K562 (cell line): ENCODE measurements around the gene SMAD3. TPM values are rescaled to one million over a fixed set of nuclear protein-coding genes. Genes with fewer than 3 reads are reported as not detected.
A peak's percentile ranks its signal among the peaks of the same experiment; 100 is the strongest.

Experiments used
- ATAC-seq: fragments of 200-7000 bp; cut with Tn5 transposase; 3 replicates; pipeline ENCODE4 v1.9.1; 2020; ENCODE audit warnings: moderate library complexity
- BruUV-seq: library from RNA; stranded (reverse); fragments of 400-500 nt; replicated peaks from 2 replicates; lab custom pipeline; 2021; lab: Mats Ljungman, UMichigan
- CTCF ChIA-PET: fragments of 300-600 bp; formaldehyde crosslinking; extraction: SDS; loops from one replicate; lab custom pipeline; 2021; ENCODE audit warnings: low intra/inter-chr PET ratio; lab: Yijun Ruan, JAX
- POLR2A ChIA-PET: fragments of 300-600, 350-650 bp; sonication (Branson Sonifier 250); formaldehyde crosslinking; extraction: SDS; loops from one replicate; lab custom pipeline; 2021; ENCODE audit warnings: antibody characterized with exemption, inconsistent platforms; lab: Yijun Ruan, JAX
- DNase-seq, 4 experiments: peaks; one replicate each; pipeline versions ENCODE4 v3.0.0 to v3.0.0-alpha.2; 2011 to 2018; ENCODE audit warnings: low spot score in 3 of 4, mixed read lengths in 3 of 4; ENCODE audit errors: extremely low read depth in 1 of 4
- FAIRE-seq: peaks from 2 replicates; lab custom pipeline; 2011; peaks lifted over from hg19 to GRCh38; lab: Jason Lieb, UNC
- H2AFZ ChIP-seq: 2 replicates; pipeline ENCODE4 v1.6.0; 2011; ENCODE audit warnings: low read depth, low read length, control low read depth, inconsistent platforms
- H3K27ac ChIP-seq: fragments of 200-600 bp; 3 replicates; pipeline ENCODE4 v1.8.0; 2011; ENCODE audit warnings: low read depth, mild to moderate bottlenecking, control low read depth, inconsistent platforms, low read length, moderate library complexity, mixed read lengths; ENCODE audit errors: extremely low read depth
- H3K27me3 ChIP-seq, 2 experiments: fragments of 300-600 bp in 1 of 2; 2 replicates in 1 of 2; 3 replicates in 1 of 2; pipeline versions ENCODE4 v1.6.0 to v1.8.0; 2011; ENCODE audit warnings: inconsistent platforms in 2 of 2, low read length in 2 of 2, mild to moderate bottlenecking in 1 of 2, mixed read lengths in 1 of 2, moderate library complexity in 1 of 2; ENCODE audit not compliant: control insufficient read depth in 2 of 2, insufficient read depth in 2 of 2
- H3K36me3 ChIP-seq: fragments of 300-600 bp; 3 replicates; pipeline ENCODE4 v1.8.0; 2011; ENCODE audit warnings: mild to moderate bottlenecking, low read length, inconsistent platforms; ENCODE audit not compliant: control insufficient read depth, insufficient read depth
- H3K4me1 ChIP-seq, 2 experiments: fragments of 200-600 bp in 1 of 2; replicated peaks in 1 of 2; 2 replicates in 1 of 2; 3 replicates in 1 of 2; pipeline versions ENCODE4 v1.5.1 to v1.8.0; 2011; ENCODE audit warnings: inconsistent platforms in 2 of 2, low read length in 2 of 2, mild to moderate bottlenecking in 1 of 2, mixed read lengths in 1 of 2, moderate library complexity in 1 of 2; ENCODE audit not compliant: control insufficient read depth in 2 of 2, insufficient read depth in 2 of 2
- H3K4me2 ChIP-seq: 2 replicates; pipeline ENCODE4 v1.6.1; 2011; ENCODE audit warnings: low read length, control low read depth, inconsistent platforms, mixed read lengths; ENCODE audit not compliant: insufficient read depth
- H3K4me3 ChIP-seq: fragments of 200-600 bp; sonication (generic), shearing (Covaris generic); 2 replicates; pipeline ENCODE4 v1.5.1; 2016; ENCODE audit warnings: control low read depth, inconsistent platforms
- H3K79me2 ChIP-seq: fragments of 200-600 bp; 3 replicates; pipeline ENCODE4 v1.8.0; 2011; ENCODE audit warnings: low read length, inconsistent platforms; ENCODE audit not compliant: control insufficient read depth, insufficient read depth
- H3K9ac ChIP-seq, 2 experiments: 2 replicates each; pipeline versions ENCODE4 v1.6.0 to v1.6.1; 2011; ENCODE audit warnings: low read depth in 2 of 2, low read length in 2 of 2, control low read depth in 1 of 2, inconsistent platforms in 1 of 2, mild to moderate bottlenecking in 1 of 2, mixed read lengths in 1 of 2; ENCODE audit not compliant: insufficient read depth in 1 of 2
- H3K9me1 ChIP-seq: one replicate; pipeline ENCODE4 v1.6.0; 2011; ENCODE audit warnings: inconsistent platforms, mild to moderate bottlenecking, low read length, moderate library complexity; ENCODE audit not compliant: control insufficient read depth, insufficient read depth
- H3K9me3 ChIP-seq: replicated peaks from 2 replicates; pipeline ENCODE4 v1.5.1; 2011; ENCODE audit warnings: low read depth, low read length, inconsistent platforms; ENCODE audit not compliant: control insufficient read depth, insufficient read depth
- H4K20me1 ChIP-seq: replicated peaks from 2 replicates; pipeline ENCODE4 v1.6.1; 2011; ENCODE audit warnings: low read length, inconsistent platforms, mixed read lengths; ENCODE audit not compliant: control insufficient read depth, insufficient read depth
- EP400 ChIP-seq: fragments of 450-650 bp; IDR thresholded peaks from 2 replicates; pipeline ENCODE4 v1.6.1; 2017; ENCODE audit warnings: antibody characterized with exemption, mild to moderate bottlenecking, moderate library complexity
- HSF4 ChIP-seq: fragments of 250-450 bp; sonication (Bioruptor Pico); IDR thresholded peaks from 2 replicates; pipeline ENCODE4 v2.1.2; 2022; ENCODE audit warnings: mild to moderate bottlenecking, moderate library complexity, borderline replicate concordance
- NUFIP1 ChIP-seq: fragments of 450-650 bp; IDR thresholded peaks from 2 replicates; pipeline ENCODE4 v1.6.1; 2018; ENCODE audit not compliant: partially characterized antibody
- SP2 ChIP-seq: IDR thresholded peaks from 2 replicates; pipeline ENCODE4 v1.6.1; 2011; ENCODE audit warnings: mild to moderate bottlenecking, low read depth, low read length, moderate library complexity; ENCODE audit not compliant: poor library complexity, severe bottlenecking; ENCODE audit errors: extremely low read depth
- TBP ChIP-seq: optimal IDR thresholded peaks from 2 replicates; pipeline ENCODE3; 2011; ENCODE audit warnings: low read depth, low read length, improper control_type of control experiment
- ZBTB8A ChIP-seq: fragments of 450-650 bp; IDR thresholded peaks from 2 replicates; pipeline ENCODE4 v1.6.1; 2018; ENCODE audit warnings: mild to moderate bottlenecking, moderate library complexity; ENCODE audit not compliant: partially characterized antibody
- ZNF121 ChIP-seq: sonication (generic); formaldehyde crosslinking; conservative IDR thresholded peaks from 2 replicates; pipeline ENCODE4 v1.8.0; 2022; ENCODE audit warnings: missing genetic modification reagents
- WGBS: fragments of 100-300 bp; shearing (Covaris generic); methylation state at CpG from one replicate; pipeline ENCODE4 v1.1.6; 2016; ENCODE audit warnings: low coverage, mixed read lengths; ENCODE audit not compliant: insufficient coverage; ENCODE audit errors: missing lambda C conversion rate; 5-methylcytosine and 5-hydroxymethylcytosine counted together
- in situ Hi-C: fragments of 300-500 bp; cut with MboI; formaldehyde crosslinking; loops from 4 replicates; pipeline ENCODE4 v1.15.0; 2018; ENCODE audit warnings: inconsistent platforms, mixed read lengths
- intact Hi-C: fragments of 100-400 bp; cut with micrococcal nuclease; formaldehyde crosslinking; loops from 2 replicates; pipeline ENCODE4 v1.14.2; 2022
- polyA plus RNA-seq, 8 experiments: library from polyadenylated mRNA; depleted of rRNA in 4 of 8; stranded (reverse) in 5 of 8; unstranded in 3 of 8; fragments of >200 nt; fragmentation: Nextera tagmentation in 2 of 8; fragmentation: Illumina TruSeq in 1 of 8; extraction: Ambion mirVana in 2 of 8; extraction: Trizol in 1 of 8; gene quantifications; 2 replicates each; pipeline versions ENCODE4 v1.2.1 to v1.2.3, GENCODE V29; 2011 to 2014; ENCODE audit warnings: inconsistent platforms in 1 of 8, missing spikeins in 1 of 8
- total RNA-seq, 7 experiments: library from RNA; depleted of rRNA in 6 of 7; stranded (reverse); fragments of >200 nt in 6 of 7; fragmentation: Illumina TruSeq in 2 of 7; extraction: Trizol in 2 of 7; gene quantifications; 2 replicates each; pipeline versions ENCODE4 v1.2.1 to v1.2.3, GENCODE V29; 2011 to 2021; ENCODE audit warnings: low replicate concordance in 1 of 7
- TF ChIP-seq, protein P1 (sequence below): sonication (generic); formaldehyde crosslinking; IDR thresholded peaks from 2 replicates; pipeline ENCODE4 v1.9.0; 2022; ENCODE audit warnings: mild to moderate bottlenecking, missing genetic modification reagents
- TF ChIP-seq, protein P2 (sequence below): fragments of 250-450 bp; sonication (Bioruptor Pico); IDR thresholded peaks from 2 replicates; pipeline ENCODE4 v1.6.1; 2021; ENCODE audit warnings: mild to moderate bottlenecking

Gene SMAD3
- total and polyA plus RNA-seq, 9 of the 15 experiments (the other 6 are each of a cell fraction or from before 2014, with no cell fraction given), result 4.3 to 39.2 (median 11.1) TPM

DNA sequence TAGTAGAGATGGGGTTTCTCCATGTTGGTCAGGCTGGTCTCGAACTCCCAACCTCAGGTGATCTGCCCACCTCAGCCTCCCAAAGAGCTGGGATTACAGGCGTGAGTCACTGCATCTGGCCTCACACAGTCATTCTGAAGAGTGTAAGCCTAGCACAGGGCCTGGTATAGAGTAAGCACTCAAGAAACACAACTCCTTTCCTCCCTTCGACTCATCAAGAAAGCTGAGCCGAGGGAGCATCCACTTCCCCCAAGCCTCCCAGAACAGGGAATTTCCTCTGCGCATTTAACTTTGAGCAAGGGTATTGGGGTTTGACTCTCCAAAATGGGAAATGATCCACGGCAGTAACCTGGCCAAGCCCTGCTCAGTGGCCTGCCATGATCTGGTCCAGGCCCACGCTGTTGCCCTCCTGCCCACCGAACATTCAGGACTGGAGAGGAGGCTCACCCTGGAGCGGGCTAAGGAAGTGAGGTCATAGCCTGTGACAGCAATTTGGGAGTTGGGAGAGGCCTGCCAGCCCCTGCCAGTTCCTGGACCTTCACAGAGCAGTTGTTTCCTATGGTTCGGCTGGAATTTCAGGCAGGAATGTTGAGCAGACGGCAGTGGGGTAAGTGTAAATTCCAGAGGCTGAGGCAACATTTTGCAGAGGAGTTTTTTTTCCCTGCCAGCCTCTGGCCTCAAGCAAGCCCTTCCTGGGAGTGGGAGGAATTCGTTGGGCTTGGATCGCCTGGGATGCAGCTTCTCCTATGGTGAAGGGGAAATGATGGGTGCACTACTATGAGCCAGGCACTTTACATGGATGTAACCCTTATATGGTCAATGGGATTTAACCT is 21.2 kb upstream of the SMAD3 start:
- FAIRE-seq, result no peak
- ATAC-seq, result no peak
- peaks cover 11 to 30% of the 10 kb centered on the region in 2 experiments; a peak in 4 of 5 replicates for H3K4me1 ChIP-seq
- 0 out of 4 replicates have a peak overlapping the region, but pooled peaks of 1 of the 2 experiments have one; percentile 26 for H3K9ac ChIP-seq
- no peak overlapping the region for H3K4me2 ChIP-seq
- in situ Hi-C loops (no loop called here), intact Hi-C loops (no loop called here)
- H2AFZ ChIP-seq, result no peak overlapping the region
- H3K9me3 ChIP-seq, result no peaks in the 10 kb centered on the region
- no peaks in the 10 kb centered on the region for H3K9me1 ChIP-seq
- 60% methylated on average over 13 of the region's 13 CpGs for WGBS
- TF ChIP-seq ZBTB8A, result no peak
- TF ChIP-seq, protein P1, sequence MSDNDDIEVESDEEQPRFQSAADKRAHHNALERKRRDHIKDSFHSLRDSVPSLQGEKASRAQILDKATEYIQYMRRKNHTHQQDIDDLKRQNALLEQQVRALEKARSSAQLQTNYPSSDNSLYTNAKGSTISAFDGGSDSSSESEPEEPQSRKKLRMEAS (CRISPR knock-in tag), result no peak
- TF ChIP-seq TBP, result no peak
- no peak for TF ChIP-seq HSF4
- no peak for TF ChIP-seq EP400
- no peak for TF ChIP-seq SP2
- TF ChIP-seq NUFIP1, result no peak
- TF ChIP-seq ZNF121 (CRISPR knock-in tag), result no peak
- TF ChIP-seq, protein P2, sequence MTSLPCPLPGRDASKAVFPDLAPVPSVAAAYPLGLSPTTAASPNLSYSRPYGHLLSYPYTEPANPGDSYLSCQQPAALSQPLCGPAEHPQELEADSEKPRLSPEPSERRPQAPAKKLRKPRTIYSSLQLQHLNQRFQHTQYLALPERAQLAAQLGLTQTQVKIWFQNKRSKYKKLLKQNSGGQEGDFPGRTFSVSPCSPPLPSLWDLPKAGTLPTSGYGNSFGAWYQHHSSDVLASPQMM (CRISPR knock-in tag), result no peak
- no peak for DNase-seq
- CTCF ChIA-PET, result no interaction called here
- H3K36me3 ChIP-seq, result no peaks in the 10 kb centered on the region
- no peak overlapping the region for H3K27ac ChIP-seq
- POLR2A ChIA-PET, result interaction anchor here (0.6 to 1.7 kb wide), 2 partner anchors 8 to 20 kb away, joined by 3 to 6 read pairs; no protein-coding TSS in a partner anchor
- no peaks in the 10 kb centered on the region for H4K20me1 ChIP-seq
- no TSS peak for BruUV-seq
- H3K27me3 ChIP-seq, result no peaks in the 10 kb centered on the region
- no peak overlapping the region for H3K4me3 ChIP-seq
- no peaks in the 10 kb centered on the region for H3K79me2 ChIP-seq
